ENCODE results near the gene RNF208.

DNA sequence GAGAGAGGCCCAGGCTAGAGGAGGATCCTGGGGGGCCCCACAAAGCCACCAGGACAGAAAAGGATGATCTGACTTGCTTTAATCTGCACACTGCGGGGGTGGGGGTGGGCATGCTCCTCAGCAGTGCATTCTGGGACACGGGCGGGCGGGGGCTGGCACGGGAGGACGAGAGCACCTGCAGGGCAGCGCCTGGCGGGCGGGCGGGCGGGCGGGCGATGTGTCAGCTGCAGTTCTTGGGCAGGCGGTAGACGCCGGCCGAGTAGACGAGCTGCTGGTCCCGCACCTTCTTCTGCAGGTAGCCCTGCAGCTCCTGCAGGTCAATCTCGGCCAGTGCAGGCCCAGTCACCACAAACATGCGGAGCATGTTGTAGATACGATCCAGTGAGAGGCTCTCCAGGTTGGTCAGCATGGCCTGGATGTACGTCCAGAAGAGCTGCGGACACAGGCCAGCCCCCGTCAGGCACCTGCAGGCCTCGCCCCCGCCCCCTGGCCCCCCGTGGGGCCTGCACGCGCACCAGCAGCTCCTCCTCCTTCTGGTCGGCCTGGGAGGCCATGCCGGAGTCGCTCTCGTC is 47.2 kb downstream of the RNF208 start:
- no peak for TF ChIP-seq EZH2phosphoT487 (conservative IDR thresholded peaks at IDR 0.05; ENCODE audit: low read length)
- TF ChIP-seq, protein P1, sequence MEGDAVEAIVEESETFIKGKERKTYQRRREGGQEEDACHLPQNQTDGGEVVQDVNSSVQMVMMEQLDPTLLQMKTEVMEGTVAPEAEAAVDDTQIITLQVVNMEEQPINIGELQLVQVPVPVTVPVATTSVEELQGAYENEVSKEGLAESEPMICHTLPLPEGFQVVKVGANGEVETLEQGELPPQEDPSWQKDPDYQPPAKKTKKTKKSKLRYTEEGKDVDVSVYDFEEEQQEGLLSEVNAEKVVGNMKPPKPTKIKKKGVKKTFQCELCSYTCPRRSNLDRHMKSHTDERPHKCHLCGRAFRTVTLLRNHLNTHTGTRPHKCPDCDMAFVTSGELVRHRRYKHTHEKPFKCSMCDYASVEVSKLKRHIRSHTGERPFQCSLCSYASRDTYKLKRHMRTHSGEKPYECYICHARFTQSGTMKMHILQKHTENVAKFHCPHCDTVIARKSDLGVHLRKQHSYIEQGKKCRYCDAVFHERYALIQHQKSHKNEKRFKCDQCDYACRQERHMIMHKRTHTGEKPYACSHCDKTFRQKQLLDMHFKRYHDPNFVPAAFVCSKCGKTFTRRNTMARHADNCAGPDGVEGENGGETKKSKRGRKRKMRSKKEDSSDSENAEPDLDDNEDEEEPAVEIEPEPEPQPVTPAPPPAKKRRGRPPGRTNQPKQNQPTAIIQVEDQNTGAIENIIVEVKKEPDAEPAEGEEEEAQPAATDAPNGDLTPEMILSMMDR (IDR thresholded peaks at IDR 0.05; ENCODE audit: insufficient read depth, low read length, poor library complexity, severe bottlenecking): no peak
